Lower leg skin (tissue), 3 donors: Measurements from ENCODE around the gene SLC12A9.

Source experiments
- CTCF ChIP-seq, 3 donors: fragments of 450-650 bp; IDR thresholded peaks; one replicate each; pipeline ENCODE4 v1.5.1; 2016; ENCODE audit warnings: antibody characterized with exemption in 3 of 3, mild to moderate bottlenecking in 3 of 3, moderate library complexity in 2 of 3
- POLR2A ChIP-seq, 2 donors: fragments of 450-650 bp; IDR thresholded peaks; one replicate each; pipeline ENCODE4 v1.6.1; 2016 to 2017; ENCODE audit warnings: antibody characterized with exemption in 2 of 2, mild to moderate bottlenecking in 1 of 2, moderate library complexity in 1 of 2

- no peak for TF ChIP-seq POLR2A (IDR thresholded peaks at IDR 0.05)
- no peak for TF ChIP-seq CTCF (IDR thresholded peaks at IDR 0.05)
Measured at GRCh38 chr7:100804681-100805431, 47.7 kb upstream of the SLC12A9 start.
